ENCODE data around the gene EIF4G3. TPM values are rescaled to one million over a fixed set of nuclear protein-coding genes. Genes with fewer than 3 reads are reported as not detected.
A peak's percentile ranks its signal among the peaks of the same experiment; 100 is the strongest.

The EIF4G3 gene
- polyA plus RNA-seq, 3 donors = 5.1 to 34.2 (median 5.8) TPM

- TF ChIP-seq, protein P1, sequence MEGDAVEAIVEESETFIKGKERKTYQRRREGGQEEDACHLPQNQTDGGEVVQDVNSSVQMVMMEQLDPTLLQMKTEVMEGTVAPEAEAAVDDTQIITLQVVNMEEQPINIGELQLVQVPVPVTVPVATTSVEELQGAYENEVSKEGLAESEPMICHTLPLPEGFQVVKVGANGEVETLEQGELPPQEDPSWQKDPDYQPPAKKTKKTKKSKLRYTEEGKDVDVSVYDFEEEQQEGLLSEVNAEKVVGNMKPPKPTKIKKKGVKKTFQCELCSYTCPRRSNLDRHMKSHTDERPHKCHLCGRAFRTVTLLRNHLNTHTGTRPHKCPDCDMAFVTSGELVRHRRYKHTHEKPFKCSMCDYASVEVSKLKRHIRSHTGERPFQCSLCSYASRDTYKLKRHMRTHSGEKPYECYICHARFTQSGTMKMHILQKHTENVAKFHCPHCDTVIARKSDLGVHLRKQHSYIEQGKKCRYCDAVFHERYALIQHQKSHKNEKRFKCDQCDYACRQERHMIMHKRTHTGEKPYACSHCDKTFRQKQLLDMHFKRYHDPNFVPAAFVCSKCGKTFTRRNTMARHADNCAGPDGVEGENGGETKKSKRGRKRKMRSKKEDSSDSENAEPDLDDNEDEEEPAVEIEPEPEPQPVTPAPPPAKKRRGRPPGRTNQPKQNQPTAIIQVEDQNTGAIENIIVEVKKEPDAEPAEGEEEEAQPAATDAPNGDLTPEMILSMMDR (IDR thresholded peaks at IDR 0.05) = no peak
- Histone ChIP-seq H3K79me2 (ENCODE audit: insufficient read depth, low read length) (peaks cover 12% of the 10 kb centered on the region), H3K4me2 (replicated peaks; ENCODE audit: extremely low read depth, low read length, poor library complexity, severe bottlenecking) (no peak overlapping the region), H4K20me1 (ENCODE audit: insufficient read depth, low read length) (peaks cover 10% of the 10 kb centered on the region), H3K27me3 (ENCODE audit: control insufficient read depth in 2 of 2, insufficient read depth in 2 of 2, low read length in 2 of 2) (no peaks in the 10 kb centered on the region), H3K27ac (ENCODE audit: low read depth in 1 of 2, low read length in 2 of 2) (no peak overlapping the region), H2AFZ (ENCODE audit: insufficient read depth, low read depth, low read length, poor library complexity, severe bottlenecking) (no peak overlapping the region), H3K9ac (ENCODE audit: insufficient read depth, low read length, poor library complexity, severe bottlenecking) (no peak overlapping the region), H3K36me3 (replicated peaks in 1 of 2; ENCODE audit: control insufficient read depth in 1 of 2, insufficient read depth in 2 of 2, low read length in 2 of 2) (peaks cover 5 to 36% of the 10 kb centered on the region in 2 donors), H3K4me3 (replicated peaks in 1 of 3; ENCODE audit: low read depth in 2 of 3, low read length in 3 of 3) (no peak overlapping the region), H3K4me1 (ENCODE audit: control insufficient read depth in 1 of 2, insufficient read depth in 2 of 2, low read length in 2 of 2) (peaks cover 19 to 25% of the 10 kb centered on the region in 2 donors), H3K9me3 (replicated peaks in 1 of 2; ENCODE audit: control insufficient read depth in 1 of 2, insufficient read depth in 1 of 2, low read length in 2 of 2) (no peaks in the 10 kb centered on the region)
- peaks cover 23% of the 10 kb centered on the region for H3K4me1 Mint-ChIP-seq
- peaks cover 0 to 3% (median 0%) of the 10 kb centered on the region in 3 donors for H3K27me3 Mint-ChIP-seq (ENCODE audit: low read depth in 3 of 3)
- no peak overlapping the region for H3K4me3 Mint-ChIP-seq
- H3K36me3 Mint-ChIP-seq = peaks cover 34 to 44% of the 10 kb centered on the region in 2 donors
- no peak for DNase-seq
- intact Hi-C loops (cut with micrococcal nuclease) = loop anchor here in 1 of 2 donors (10.0 kb wide), 1 partner anchor 52 kb away; no protein-coding TSS in a partner anchor
- H3K27ac Mint-ChIP-seq = no peak overlapping the region
- 100% methylated on average over 2 of the region's 4 CpGs for WGBS (ENCODE audit: insufficient coverage)
- H3K9me3 Mint-ChIP-seq = no peaks in the 10 kb centered on the region
Measured at GRCh38 chr1:21126324-21126723, 50.4 kb downstream of the EIF4G3 start.

- peaks cover 30 to 37% of the 10 kb centered on the region in 2 donors for H3K36me3 Mint-ChIP-seq
- Histone ChIP-seq H3K36me3 (replicated peaks in 1 of 2; ENCODE audit: control insufficient read depth in 1 of 2, insufficient read depth in 2 of 2, low read length in 2 of 2) (peaks cover 5 to 29% of the 10 kb centered on the region in 2 donors), H3K4me1 (ENCODE audit: control insufficient read depth in 1 of 2, insufficient read depth in 2 of 2, low read length in 2 of 2) (peaks cover 19 to 25% of the 10 kb centered on the region in 2 donors), H3K4me2 (replicated peaks; ENCODE audit: extremely low read depth, low read length, poor library complexity, severe bottlenecking) (no peak overlapping the region), H4K20me1 (ENCODE audit: insufficient read depth, low read length) (peaks cover 10% of the 10 kb centered on the region), H3K9me3 (replicated peaks in 1 of 2; ENCODE audit: control insufficient read depth in 1 of 2, insufficient read depth in 1 of 2, low read length in 2 of 2) (no peaks in the 10 kb centered on the region), H3K27ac (ENCODE audit: low read depth in 1 of 2, low read length in 2 of 2) (no peak overlapping the region), H3K79me2 (ENCODE audit: insufficient read depth, low read length) (peaks cover 16% of the 10 kb centered on the region), H2AFZ (ENCODE audit: insufficient read depth, low read depth, low read length, poor library complexity, severe bottlenecking) (no peak overlapping the region), H3K4me3 (replicated peaks in 1 of 3; ENCODE audit: low read depth in 2 of 3, low read length in 3 of 3) (no peak overlapping the region), H3K27me3 (ENCODE audit: control insufficient read depth in 2 of 2, insufficient read depth in 2 of 2, low read length in 2 of 2) (no peaks in the 10 kb centered on the region), H3K9ac (ENCODE audit: insufficient read depth, low read length, poor library complexity, severe bottlenecking) (no peak overlapping the region)
- intact Hi-C loops (cut with micrococcal nuclease) = loop anchor here in 1 of 2 donors (5.0 to 10.0 kb wide), 2 partner anchors 42 to 50 kb away; no protein-coding TSS in a partner anchor
- no peak overlapping the region for H3K4me3 Mint-ChIP-seq
- H3K27me3 Mint-ChIP-seq (ENCODE audit: low read depth in 3 of 3) = peaks cover 0 to 3% (median 0%) of the 10 kb centered on the region in 3 donors
- no peaks in the 10 kb centered on the region for H3K9me3 Mint-ChIP-seq
- peak; percentile 3 to 34 (median 26) for DNase-seq
- H3K27ac Mint-ChIP-seq = peak overlapping the region in 3 of 7 donors; percentile 10 to 60 (median 57)
- peaks cover 23% of the 10 kb centered on the region for H3K4me1 Mint-ChIP-seq
- no CpG with 5 or more reads among the region's 1 CpG for WGBS (ENCODE audit: insufficient coverage)
- TF ChIP-seq, protein P1 (IDR thresholded peaks at IDR 0.05) = no peak
Measured at GRCh38 chr1:21124846-21125245, 51.9 kb downstream of the EIF4G3 start.
